BE2C (cell line): ENCODE data around the gene ATP10D.

Experiments
- DNase-seq: peaks from one replicate; pipeline ENCODE4 v3.0.0-alpha.2; 2020
- H3K27me3 ChIP-seq: fragments of 250-450 bp; sonication (Bioruptor Pico); 2 replicates; pipeline ENCODE4 v1.5.1; 2020; ENCODE audit warnings: mild to moderate bottlenecking
- H3K36me3 ChIP-seq: fragments of 250-450 bp; sonication (Bioruptor Pico); 2 replicates; pipeline ENCODE4 v1.5.1; 2020; ENCODE audit warnings: mild to moderate bottlenecking
- H3K4me1 ChIP-seq: fragments of 250-450 bp; sonication (Bioruptor Pico); 2 replicates; pipeline ENCODE4 v1.5.1; 2020
- H3K4me3 ChIP-seq: 2 replicates; pipeline ENCODE4 v1.5.1; 2011; ENCODE audit warnings: low read depth, low read length
- H3K9me3 ChIP-seq: fragments of 250-450 bp; sonication (Bioruptor Pico); 2 replicates; pipeline ENCODE4 v1.5.1; 2020
- CTCF ChIP-seq: IDR thresholded peaks from 2 replicates; pipeline ENCODE4 v1.5.1; 2012; ENCODE audit warnings: mild to moderate bottlenecking, low read depth, low read length

ATP10D gene

GRCh38 chr4:47642191-47642830, 157.2 kb downstream of the ATP10D start:
- Histone ChIP-seq H3K36me3 (no peaks in the 10 kb centered on the region), H3K4me1 (no peaks in the 10 kb centered on the region), H3K4me3 (no peak overlapping the region), H3K27me3 (no peaks in the 10 kb centered on the region), H3K9me3 (no peaks in the 10 kb centered on the region)
- TF ChIP-seq CTCF: no peak
- no peak for DNase-seq
